Lung (tissue), 12 donors: ENCODE data around the gene FRYL. TPM values are rescaled to one million over a fixed set of nuclear protein-coding genes. Genes with fewer than 3 reads are reported as not detected.
A peak's percentile ranks its signal among the peaks of the same experiment; 100 is the strongest.

Experiments used
- ATAC-seq: fragments of 200-7000 bp; cut with Tn5 transposase; one replicate; pipeline ENCODE4 v1.9.1; 2020; ENCODE audit warnings: moderate number of reproducible peaks; ENCODE audit not compliant: insufficient read depth, low FRiP score
- DNase-seq, 3 donors: peaks; one replicate each; pipeline ENCODE4 v3.0.0-alpha.2; 2013 to 2017
- H3K27ac ChIP-seq, 2 donors: one replicate each; pipeline ENCODE4 v1.5.1; 2013; ENCODE audit warnings: mild to moderate bottlenecking in 2 of 2, moderate library complexity in 2 of 2, control low read depth in 1 of 2, inconsistent platforms in 1 of 2, low read depth in 1 of 2, low read length in 1 of 2
- H3K27me3 ChIP-seq, 3 donors: one replicate each; pipeline ENCODE4 v1.5.1; 2013; ENCODE audit warnings: low read length in 2 of 3; ENCODE audit not compliant: control insufficient read depth in 3 of 3, insufficient read depth in 3 of 3
- H3K36me3 ChIP-seq, 4 donors: one replicate each; pipeline ENCODE4 v1.5.1; 2013; ENCODE audit warnings: low read length in 4 of 4, mild to moderate bottlenecking in 1 of 4, moderate library complexity in 1 of 4; ENCODE audit not compliant: control insufficient read depth in 4 of 4, insufficient read depth in 4 of 4
- H3K4me1 ChIP-seq, 5 donors: one replicate each; pipeline ENCODE4 v1.5.1; 2013; ENCODE audit warnings: low read length in 5 of 5, mild to moderate bottlenecking in 2 of 5, moderate library complexity in 1 of 5; ENCODE audit not compliant: control insufficient read depth in 5 of 5, insufficient read depth in 5 of 5
- H3K4me3 ChIP-seq: one replicate; pipeline ENCODE4 v1.5.1; 2013; ENCODE audit warnings: mild to moderate bottlenecking, control low read depth, moderate library complexity
- H3K9ac ChIP-seq, 2 donors: one replicate each; pipeline ENCODE4 v1.5.1; 2013; ENCODE audit warnings: low read length in 2 of 2, control low read depth in 1 of 2; ENCODE audit not compliant: insufficient read depth in 1 of 2
- H3K9me3 ChIP-seq, 4 donors: one replicate each; pipeline ENCODE4 v1.5.1; 2013; ENCODE audit warnings: low read length in 3 of 4, mild to moderate bottlenecking in 1 of 4, moderate library complexity in 1 of 4; ENCODE audit not compliant: control insufficient read depth in 4 of 4, insufficient read depth in 3 of 4
- CTCF ChIP-seq: IDR thresholded peaks from 2 replicates; pipeline ENCODE4 v1.5.1; 2012; ENCODE audit warnings: mild to moderate bottlenecking; ENCODE audit errors: control extremely low read depth, extremely low read depth
- WGBS, 2 donors: extraction: QIAGEN DNeasy Blood & Tissue Kit; methylation state at CpG; one replicate each; pipeline ENCODE4 v1.1.7; 2013; 5-methylcytosine and 5-hydroxymethylcytosine counted together
- polyA plus RNA-seq, 2 donors: library from polyadenylated mRNA; stranded (reverse); fragments of 200-250 nt; gene quantifications; one replicate each; pipeline ENCODE4 v1.2.1, GENCODE V29; 2013
- total RNA-seq, 2 donors: library from RNA; depleted of rRNA in 1 of 2; stranded (reverse); fragments of >200 nt in 1 of 2; gene quantifications; one replicate each; pipeline ENCODE4 v1.2.1, GENCODE V29; 2014 to 2021
- donor health status: control.
- donor health status: control.
- donor health status: Bipolar disorder and iron deficiency.
- donor health status: healthy.
- donor health status: DM: yes; HTN: yes; CAD: no.

Gene FRYL
- total and polyA plus RNA-seq, 4 donors, result 12.6 to 188 (median 31.7) TPM

- whole genome bisulfite sequencing, 2 donors, result 89 to 93% methylated on average over 3 of the region's 3 CpGs
- ATAC-seq, result peak; percentile 79
- no peak overlapping the region for H3K27ac ChIP-seq
These were observed 176.6 kb downstream of the FRYL start for GRCh38 chr4:48603366-48604003.

GRCh38 chr4:48602763-48603162 is 177.3 kb downstream of the FRYL start:
- H3K27ac ChIP-seq, result no peak overlapping the region
- no peak overlapping the region for H3K9ac ChIP-seq
- WGBS, 2 donors, result 72 to 74% methylated on average over 4 of the region's 4 CpGs
- H3K4me1 ChIP-seq, result peaks cover 0 to 4% (median 0%) of the 10 kb centered on the region in 5 donors
- peak in 2 of 3 donors; percentile 16 to 19 for DNase-seq
- H3K9me3 ChIP-seq, result no peaks in the 10 kb centered on the region
- H3K36me3 ChIP-seq, result peaks cover 0 to 3% (median 2%) of the 10 kb centered on the region in 4 donors
- ATAC-seq, result no peak
- H3K4me3 ChIP-seq, result no peak overlapping the region
- TF ChIP-seq CTCF, result no peak
- no peaks in the 10 kb centered on the region for H3K27me3 ChIP-seq

More at GRCh38 chr4:48603366-48604003, 176.6 kb downstream of the FRYL start:
- Histone ChIP-seq H3K4me3 (no peak overlapping the region), H3K4me1 (peaks cover 0 to 4% (median 0%) of the 10 kb centered on the region in 5 donors), H3K9me3 (no peaks in the 10 kb centered on the region), H3K9ac (no peak overlapping the region), H3K27me3 (no peaks in the 10 kb centered on the region), H3K36me3 (peaks cover 0 to 3% (median 1%) of the 10 kb centered on the region in 4 donors)
- TF ChIP-seq CTCF, result no peak
- peak in 2 of 3 donors; percentile 38 to 61 for DNase-seq

- no peak for TF ChIP-seq CTCF
- peaks cover 0 to 3% (median 2%) of the 10 kb centered on the region in 4 donors for H3K36me3 ChIP-seq
- H3K9me3 ChIP-seq, result no peaks in the 10 kb centered on the region
- DNase-seq, result no peak
- no peak for ATAC-seq
- H3K27ac ChIP-seq, result no peak overlapping the region
- WGBS, 2 donors, result 69 to 86% methylated on average over 3 of the region's 3 CpGs
- H3K27me3 ChIP-seq, result no peaks in the 10 kb centered on the region
- peaks cover 0 to 4% (median 0%) of the 10 kb centered on the region in 5 donors for H3K4me1 ChIP-seq
- H3K4me3 ChIP-seq, result no peak overlapping the region
- no peak overlapping the region for H3K9ac ChIP-seq
These were observed 177.9 kb downstream of the FRYL start for GRCh38 chr4:48602222-48602621.
